ENCODE results near the gene LYRM2.
A peak's percentile ranks its signal among the peaks of the same experiment; 100 is the strongest.

Gene LYRM2

GRCh38 chr6:89638320-89639195 lies at the start of gene LYRM2:
Gene LYRM2 (minus strand): TSS chr6:89638747. CDS start chr6:89638716, 31 bp downstream.
- peak; percentile 98 for DNase-seq

- no peak for DNase-seq
These were observed 49.8 kb upstream of the LYRM2 start for GRCh38 chr6:89688328-89688727.

GRCh38 chr6:89685311-89685710 lies 46.8 kb upstream of the LYRM2 start:
- no peak for DNase-seq

- DNase-seq: no peak
These were observed 44.4 kb upstream of the LYRM2 start for GRCh38 chr6:89682991-89683390.

GRCh38 chr6:89681983-89682564 lies 43.5 kb upstream of the LYRM2 start:
- no peak for DNase-seq

GRCh38 chr6:89680551-89680950 lies 42.0 kb upstream of the LYRM2 start:
- no peak for DNase-seq

GRCh38 chr6:89680150-89680549 lies 41.6 kb upstream of the LYRM2 start:
- DNase-seq: no peak

- DNase-seq: no peak
These were observed 40.9 kb upstream of the LYRM2 start for GRCh38 chr6:89679215-89680120.

- no peak for DNase-seq
These were observed 40.0 kb upstream of the LYRM2 start for GRCh38 chr6:89678531-89678930.

GRCh38 chr6:89675949-89676748 lies 37.6 kb upstream of the LYRM2 start:
- peak; percentile 22 for DNase-seq

GRCh38 chr6:89670935-89671565 lies 32.5 kb upstream of the LYRM2 start:
- no peak for DNase-seq

GRCh38 chr6:89669002-89669401 lies 30.5 kb upstream of the LYRM2 start:
- DNase-seq: no peak

GRCh38 chr6:89667872-89668556 lies 29.5 kb upstream of the LYRM2 start:
- DNase-seq: peak; percentile 21

GRCh38 chr6:89662659-89663223 lies 24.2 kb upstream of the LYRM2 start:
- no peak for DNase-seq

GRCh38 chr6:89661559-89661958 lies 23.0 kb upstream of the LYRM2 start:
- no peak for DNase-seq

GRCh38 chr6:89660981-89661380 lies 22.4 kb upstream of the LYRM2 start:
- peak; percentile 41 for DNase-seq

- no peak for DNase-seq
These were observed 19.1 kb upstream of the LYRM2 start for GRCh38 chr6:89657445-89658158.

GRCh38 chr6:89655122-89655521 lies 16.6 kb upstream of the LYRM2 start:
- DNase-seq: no peak

GRCh38 chr6:89650579-89650978 lies 12.0 kb upstream of the LYRM2 start:
- DNase-seq: no peak

GRCh38 chr6:89649682-89650081 lies 11.1 kb upstream of the LYRM2 start:
- no peak for DNase-seq

Data from eye (tissue), 1 donor.